NCI-H1930 (cell line): ENCODE measurements around the gene GART.

Experiments used
- DNase-seq, 2 experiments: peaks; one replicate each; lab custom pipeline; 2025; lab: John Stamatoyannopoulos, UW

GART gene

DNA sequence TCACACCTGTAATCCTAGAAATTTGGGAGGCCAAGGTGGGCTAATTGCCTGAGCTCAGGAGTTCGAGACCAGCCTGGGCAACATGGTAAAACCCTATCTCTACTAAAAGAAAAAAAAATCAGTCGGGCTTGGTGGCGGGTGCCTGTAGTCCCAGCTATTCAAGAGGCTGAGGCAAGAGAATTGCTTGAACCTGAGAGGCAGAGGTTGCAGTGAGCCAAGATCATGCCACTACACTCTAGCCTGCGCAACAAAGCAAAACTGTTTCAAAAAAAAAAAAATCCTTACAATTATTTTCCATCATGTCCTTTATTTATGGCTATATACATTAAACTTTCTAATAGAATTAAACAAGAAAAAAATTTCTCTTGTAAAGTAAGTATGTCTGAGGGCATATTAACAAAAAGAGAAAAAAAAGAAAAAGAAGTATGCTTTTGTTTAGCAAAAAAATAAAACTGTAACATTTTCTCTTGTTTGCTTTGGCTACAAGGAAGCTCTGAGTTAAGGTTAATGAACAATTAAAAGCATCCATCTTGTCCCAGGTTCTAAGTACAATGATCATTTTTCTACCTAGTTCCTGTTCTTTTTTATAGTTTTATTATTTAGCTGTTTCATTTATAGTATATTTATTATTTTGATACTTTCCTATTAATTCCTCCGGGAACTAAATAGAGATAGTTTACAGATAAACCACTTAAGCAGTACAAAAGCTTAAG lies 80.2 kb downstream of the GART start:
- no peak for DNase-seq

- DNase-seq: no peak
Observed at GRCh38 chr21:33458861-33459260, 83.1 kb downstream of the GART start.

GRCh38 chr21:33455686-33456446 lies 86.1 kb downstream of the GART start:
- no peak for DNase-seq
